ENCODE results near the gene DNM2.
"Not testable (repeated sequence)": the region's sequence is repeated elsewhere in the genome, so short reads cannot be mapped to it uniquely, and the experiment has no call there.

Gene DNM2

DNA sequence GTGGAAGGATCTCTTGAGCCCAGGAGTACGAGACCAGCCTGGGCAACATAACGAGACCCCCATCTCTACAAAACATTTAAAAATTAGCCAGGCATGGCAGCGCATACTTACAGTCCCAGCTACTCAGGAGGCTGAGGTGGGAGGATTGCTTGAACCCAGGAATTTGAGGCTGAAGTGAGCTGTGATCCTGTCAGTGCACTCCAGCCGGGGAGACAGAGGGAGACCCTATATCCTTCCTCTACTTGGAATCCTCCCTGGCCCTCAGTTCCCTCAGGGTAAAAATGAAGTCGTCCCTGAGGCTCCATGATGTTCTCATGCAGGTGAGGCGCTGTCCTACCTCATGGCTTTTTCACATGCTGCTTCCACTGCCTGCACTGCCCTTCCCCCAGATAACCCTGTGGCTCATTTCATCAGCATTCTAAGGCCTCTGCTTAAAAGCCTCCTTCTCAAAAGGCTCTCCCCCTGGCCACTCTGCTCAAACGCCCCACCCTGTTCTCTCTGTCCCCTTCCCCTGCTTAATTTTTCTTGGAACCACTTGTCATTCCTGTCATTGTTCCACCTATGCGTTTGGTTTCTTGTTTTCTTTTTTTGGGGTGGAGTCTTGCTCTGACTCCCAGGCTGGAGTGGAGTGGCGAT is 19.2 kb downstream of the DNM2 start:
- Mint-ChIP-seq H3K36me3 (ENCODE audit: insufficient read depth) (peaks cover 21% of the 10 kb centered on the region), H3K9me3 (no peaks in the 10 kb centered on the region), H3K4me3 (no peak overlapping the region), H3K27ac (ENCODE audit: low read depth) (peak overlapping the region; percentile 75), H3K27me3 (no peaks in the 10 kb centered on the region), H3K4me1 (peaks cover 42% of the 10 kb centered on the region)
- ATAC-seq (replicated peaks; ENCODE audit: extremely low read depth, poor library complexity, severe bottlenecking) (no peak), DNase-seq (ENCODE audit: low spot score in 2 of 2) (no peak)

DNA sequence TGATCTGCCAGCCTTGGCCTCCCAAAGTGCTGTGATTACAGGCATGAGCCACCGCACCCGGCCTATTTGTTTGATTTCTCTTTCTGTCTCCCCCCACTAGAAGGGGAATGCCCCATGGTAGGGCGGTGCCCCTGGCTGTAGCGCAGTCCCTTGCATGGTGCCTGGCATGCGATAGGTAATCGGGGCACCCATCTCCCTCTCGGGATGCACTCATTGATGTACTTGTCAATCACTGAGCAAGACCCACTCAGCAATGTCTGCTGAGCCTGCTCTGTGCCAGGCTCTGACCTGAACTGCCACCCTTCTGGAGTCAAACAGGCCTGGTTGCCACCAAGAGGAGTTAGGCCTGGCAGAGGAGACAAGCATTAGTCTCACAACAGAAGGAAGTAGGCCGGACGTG is 19.8 kb downstream of the DNM2 start:
- Mint-ChIP-seq H3K27me3 (no peaks in the 10 kb centered on the region), H3K4me1 (peaks cover 49% of the 10 kb centered on the region), H3K4me3 (no peak overlapping the region), H3K36me3 (ENCODE audit: insufficient read depth) (peaks cover 22% of the 10 kb centered on the region), H3K27ac (ENCODE audit: low read depth) (peak overlapping the region; percentile 75), H3K9me3 (no peaks in the 10 kb centered on the region)
- ATAC-seq (replicated peaks; ENCODE audit: extremely low read depth, poor library complexity, severe bottlenecking) (no peak), DNase-seq (ENCODE audit: low spot score in 2 of 2) (no peak)

DNA sequence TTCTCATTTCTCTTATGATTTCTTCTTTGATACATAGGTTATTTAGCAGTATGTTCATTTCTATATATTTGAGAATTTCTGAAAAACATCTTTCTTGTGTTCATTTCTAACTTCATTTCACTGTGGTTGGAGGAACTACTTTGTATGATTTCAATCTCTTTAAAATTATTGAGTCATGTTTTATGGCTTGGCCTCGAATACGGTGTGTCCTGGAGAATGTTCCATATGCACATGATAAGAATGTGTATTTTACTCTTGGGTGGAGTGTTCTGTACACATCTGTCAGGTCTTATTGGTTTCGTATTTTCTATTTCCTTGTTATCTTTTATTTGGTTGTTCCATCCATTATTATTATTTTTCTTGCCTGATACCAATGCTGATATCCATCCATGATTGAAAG is 22.9 kb downstream of the DNM2 start:
- no peak for ATAC-seq (replicated peaks; ENCODE audit: extremely low read depth, poor library complexity, severe bottlenecking)
- no peak for DNase-seq (ENCODE audit: low spot score in 2 of 2)
- Mint-ChIP-seq H3K9me3 (no peaks in the 10 kb centered on the region), H3K4me1 (peaks cover 62% of the 10 kb centered on the region), H3K4me3 (no peak overlapping the region), H3K27ac (ENCODE audit: low read depth) (peak overlapping the region; percentile 87), H3K27me3 (no peaks in the 10 kb centered on the region), H3K36me3 (ENCODE audit: insufficient read depth) (peaks cover 23% of the 10 kb centered on the region)

DNA sequence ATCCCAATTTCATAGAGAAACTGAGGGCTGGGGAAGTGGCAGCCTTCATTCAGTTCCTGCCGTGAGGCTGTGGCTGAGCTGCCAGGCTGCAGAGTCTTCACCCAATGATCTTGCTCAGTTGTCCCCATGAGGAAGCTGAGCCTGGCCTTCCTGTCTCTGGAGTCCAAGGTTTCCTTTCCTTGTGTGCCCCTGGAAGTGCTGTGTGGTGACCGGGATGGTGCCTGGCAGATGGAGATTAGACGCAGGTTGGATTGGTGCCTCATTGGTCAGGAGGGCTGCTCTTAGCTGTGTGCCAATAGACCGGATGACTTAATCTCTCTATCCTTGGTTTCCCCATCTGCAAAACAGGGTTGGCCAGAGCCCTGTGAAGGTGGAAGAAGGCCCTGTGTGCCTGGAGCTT is 24.6 kb downstream of the DNM2 start:
- H3K27ac Mint-ChIP-seq (ENCODE audit: low read depth) = peak overlapping the region; percentile 87
- no peaks in the 10 kb centered on the region for H3K9me3 Mint-ChIP-seq
- ATAC-seq (replicated peaks; ENCODE audit: extremely low read depth, poor library complexity, severe bottlenecking) (no peak), DNase-seq (ENCODE audit: low spot score in 2 of 2) (no peak)
- peaks cover 55% of the 10 kb centered on the region for H3K4me1 Mint-ChIP-seq
- H3K4me3 Mint-ChIP-seq = no peak overlapping the region
- peaks cover 19% of the 10 kb centered on the region for H3K36me3 Mint-ChIP-seq (ENCODE audit: insufficient read depth)
- H3K27me3 Mint-ChIP-seq = no peaks in the 10 kb centered on the region

DNA sequence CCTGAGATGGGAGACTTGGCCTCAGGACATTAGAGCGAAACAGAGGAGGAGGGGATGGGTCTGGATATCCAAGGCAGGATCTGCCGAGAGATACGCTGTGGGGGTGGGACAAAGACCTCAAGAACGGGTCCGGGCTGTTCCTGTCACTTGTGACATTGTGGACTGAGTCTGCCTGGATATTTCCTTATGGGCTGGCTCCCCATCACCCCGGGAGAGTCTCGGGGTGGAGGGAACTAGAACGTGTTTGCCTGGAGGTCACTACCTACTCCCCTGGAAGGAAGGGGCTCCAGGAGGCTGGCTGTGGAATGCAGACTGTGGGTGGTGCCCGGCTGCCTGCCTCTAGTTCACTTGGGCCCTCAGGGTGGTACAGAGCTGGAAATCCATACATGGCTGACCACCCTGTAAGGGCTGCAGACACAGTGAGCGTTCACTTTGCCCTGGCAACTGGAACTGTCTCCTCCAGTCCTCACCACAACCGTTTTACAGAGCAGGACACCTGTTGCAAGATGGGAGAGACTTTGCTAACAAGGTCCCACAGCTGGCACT is 26.4 kb downstream of the DNM2 start:
- Mint-ChIP-seq H3K4me1 (peaks cover 62% of the 10 kb centered on the region), H3K27me3 (no peaks in the 10 kb centered on the region), H3K27ac (ENCODE audit: low read depth) (no peak overlapping the region), H3K9me3 (no peaks in the 10 kb centered on the region), H3K36me3 (ENCODE audit: insufficient read depth) (peaks cover 21% of the 10 kb centered on the region), H3K4me3 (no peak overlapping the region)
- DNase-seq (ENCODE audit: low spot score in 2 of 2) (no peak), ATAC-seq (replicated peaks; ENCODE audit: extremely low read depth, poor library complexity, severe bottlenecking) (no peak)

DNA sequence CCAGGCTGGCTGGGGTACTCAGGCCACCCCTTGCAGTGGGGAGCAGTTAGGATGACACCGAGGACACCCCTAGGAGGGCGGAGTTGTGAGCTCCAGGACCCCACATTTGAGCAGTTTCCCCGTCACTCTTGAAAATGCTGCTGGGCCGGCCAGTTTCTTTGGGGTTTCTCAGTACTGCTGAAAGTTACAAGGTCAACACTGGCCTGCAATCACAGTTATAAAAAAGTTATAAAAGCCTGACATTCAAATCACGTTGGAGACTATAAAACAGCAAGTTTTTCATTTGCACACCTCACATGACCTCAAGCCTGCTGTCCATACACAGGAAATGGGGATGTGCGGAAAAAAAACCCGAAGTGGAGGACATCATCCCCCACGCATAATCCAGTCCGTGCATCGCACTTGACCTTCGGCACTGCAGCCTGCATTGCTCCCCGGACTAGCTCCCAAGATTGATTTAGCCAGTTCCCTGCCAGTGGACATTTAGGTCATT is 27.0 kb downstream of the DNM2 start:
- H3K4me3 Mint-ChIP-seq = no peak overlapping the region
- H3K27me3 Mint-ChIP-seq = no peaks in the 10 kb centered on the region

DNA sequence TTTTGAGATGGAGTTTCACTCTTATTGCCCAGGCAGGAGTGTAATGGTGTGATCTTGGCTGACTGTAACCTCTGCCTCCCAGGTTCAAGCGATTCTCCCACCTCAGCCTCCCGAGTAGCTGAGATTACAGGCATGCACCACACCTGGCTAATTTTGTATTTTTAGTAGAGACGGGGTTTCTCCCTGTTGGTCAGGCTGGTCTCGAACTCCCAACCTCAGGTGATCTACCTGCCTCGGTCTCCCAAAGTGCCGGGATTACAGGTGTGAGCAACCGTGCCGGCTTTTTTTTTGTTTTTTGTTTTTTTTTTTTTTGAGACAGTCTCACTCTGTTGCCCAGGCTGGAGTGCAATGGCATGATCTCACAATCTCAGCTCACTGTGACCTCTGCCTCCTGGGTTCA is 28.6 kb downstream of the DNM2 start:
- H3K4me3 Mint-ChIP-seq; H3K27me3 Mint-ChIP-seq; ATAC-seq (replicated peaks; ENCODE audit: extremely low read depth, poor library complexity, severe bottlenecking); DNase-seq (ENCODE audit: low spot score in 2 of 2); H3K9me3 Mint-ChIP-seq: not testable (repeated sequence)
- Mint-ChIP-seq H3K27ac (ENCODE audit: low read depth) (peak overlapping the region; percentile 85), H3K36me3 (ENCODE audit: insufficient read depth) (peaks cover 24% of the 10 kb centered on the region), H3K4me1 (peaks cover 65% of the 10 kb centered on the region)

More for the DNA sequence above, 27.0 kb downstream of the DNM2 start:
- DNase-seq (ENCODE audit: low spot score in 2 of 2) (no peak), ATAC-seq (replicated peaks; ENCODE audit: extremely low read depth, poor library complexity, severe bottlenecking) (no peak)
- H3K4me1 Mint-ChIP-seq = peaks cover 67% of the 10 kb centered on the region
- peak overlapping the region; percentile 76 for H3K27ac Mint-ChIP-seq (ENCODE audit: low read depth)
- H3K36me3 Mint-ChIP-seq (ENCODE audit: insufficient read depth) = peaks cover 22% of the 10 kb centered on the region
- no peaks in the 10 kb centered on the region for H3K9me3 Mint-ChIP-seq

DNA sequence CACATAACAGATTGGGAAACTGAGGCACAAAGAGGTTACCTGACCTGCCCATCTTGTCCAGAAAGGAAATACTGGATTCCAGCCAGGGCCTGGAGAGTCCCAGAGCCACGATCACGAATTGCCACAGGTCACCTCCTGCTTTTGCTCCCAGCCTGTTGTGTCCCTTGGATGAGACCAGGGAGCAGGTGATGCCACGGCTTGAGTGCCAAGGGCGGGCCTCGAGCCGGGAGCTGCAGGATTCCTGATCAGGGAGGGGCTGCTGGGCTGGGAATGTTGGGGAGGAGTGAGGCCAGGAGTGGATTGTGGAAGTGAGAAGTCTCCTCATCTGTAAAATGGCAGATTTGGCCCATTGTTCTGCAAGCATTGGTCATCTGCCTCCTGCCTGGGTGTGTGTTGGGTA is 29.4 kb downstream of the DNM2 start:
- no peaks in the 10 kb centered on the region for H3K9me3 Mint-ChIP-seq
- H3K4me1 Mint-ChIP-seq = peaks cover 66% of the 10 kb centered on the region
- ATAC-seq (replicated peaks; ENCODE audit: extremely low read depth, poor library complexity, severe bottlenecking) (no peak), DNase-seq (ENCODE audit: low spot score in 2 of 2) (no peak)
- H3K27me3 Mint-ChIP-seq = no peaks in the 10 kb centered on the region
- peak overlapping the region; percentile 85 for H3K27ac Mint-ChIP-seq (ENCODE audit: low read depth)
- H3K4me3 Mint-ChIP-seq = peak overlapping the region; percentile 64
- peaks cover 26% of the 10 kb centered on the region for H3K36me3 Mint-ChIP-seq (ENCODE audit: insufficient read depth)

DNA sequence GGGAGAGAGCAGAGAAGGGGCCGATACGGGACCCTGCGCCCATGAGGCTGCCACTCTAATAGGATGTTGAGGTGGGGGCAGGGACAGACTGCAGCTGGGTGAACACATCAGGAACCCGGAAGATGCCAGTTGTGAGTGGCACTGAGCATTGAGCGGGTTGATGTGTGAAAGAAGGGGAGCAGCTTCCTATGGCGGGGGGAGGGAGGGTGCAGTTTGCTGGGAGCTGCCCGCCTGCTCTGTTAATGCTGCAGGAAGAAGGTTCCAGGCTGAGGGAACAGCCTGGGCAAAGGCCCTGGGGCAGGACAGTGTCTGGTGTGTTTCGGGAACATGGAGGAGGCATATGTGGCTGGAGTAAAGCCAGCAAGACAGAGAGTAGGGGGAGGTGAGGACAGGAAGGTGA is 29.8 kb downstream of the DNM2 start:
- Mint-ChIP-seq H3K36me3 (ENCODE audit: insufficient read depth) (peaks cover 24% of the 10 kb centered on the region), H3K27ac (ENCODE audit: low read depth) (peak overlapping the region; percentile 85), H3K9me3 (no peaks in the 10 kb centered on the region), H3K27me3 (no peaks in the 10 kb centered on the region), H3K4me3 (peak overlapping the region; percentile 64), H3K4me1 (peaks cover 62% of the 10 kb centered on the region)
- DNase-seq (ENCODE audit: low spot score in 2 of 2) = no peak
- peak; percentile 65 for ATAC-seq (replicated peaks; ENCODE audit: extremely low read depth, poor library complexity, severe bottlenecking)

DNA sequence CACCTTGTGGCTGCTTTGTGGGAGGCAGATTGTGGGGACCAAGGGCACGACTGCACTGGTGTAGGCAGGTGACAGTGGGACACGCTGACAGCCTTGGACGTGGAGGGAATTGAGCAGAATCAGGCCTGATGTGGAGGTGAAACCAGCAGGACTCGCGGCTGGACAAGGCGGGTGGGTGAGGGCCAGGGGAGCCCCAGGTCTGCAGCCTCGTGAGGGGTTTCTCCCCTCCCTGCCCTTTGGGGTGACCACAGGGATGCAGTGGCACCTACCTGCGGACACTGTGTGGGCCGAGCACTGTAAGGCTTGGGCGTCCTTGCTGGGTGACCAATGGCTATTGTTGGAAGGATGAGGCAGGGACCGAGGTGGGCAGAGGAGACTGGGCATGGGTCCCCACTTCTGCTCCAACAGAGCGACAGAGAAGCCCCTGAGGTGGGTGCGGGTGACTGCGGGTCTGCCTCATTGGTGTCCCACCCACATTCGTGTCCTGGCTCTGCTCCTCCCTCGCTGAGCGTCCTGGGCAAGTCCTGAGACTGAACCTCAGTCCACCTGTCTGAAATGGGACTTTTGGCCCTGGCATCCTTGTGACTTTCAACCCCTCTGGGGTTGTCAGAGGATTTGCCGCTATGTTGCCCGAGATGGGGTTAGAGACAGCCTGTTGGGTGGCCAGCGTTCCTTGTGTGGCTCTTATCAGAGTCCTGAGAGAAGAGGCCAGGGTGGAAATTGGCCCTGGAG is 30.5 kb downstream of the DNM2 start:
- Mint-ChIP-seq H3K27me3 (no peaks in the 10 kb centered on the region), H3K36me3 (ENCODE audit: insufficient read depth) (peaks cover 21% of the 10 kb centered on the region), H3K4me3 (peak overlapping the region; percentile 64), H3K9me3 (no peaks in the 10 kb centered on the region), H3K4me1 (peaks cover 64% of the 10 kb centered on the region), H3K27ac (ENCODE audit: low read depth) (peak overlapping the region; percentile 85)
- ATAC-seq (replicated peaks; ENCODE audit: extremely low read depth, poor library complexity, severe bottlenecking) = no peak
- DNase-seq (ENCODE audit: low spot score in 2 of 2) = no peak

DNA sequence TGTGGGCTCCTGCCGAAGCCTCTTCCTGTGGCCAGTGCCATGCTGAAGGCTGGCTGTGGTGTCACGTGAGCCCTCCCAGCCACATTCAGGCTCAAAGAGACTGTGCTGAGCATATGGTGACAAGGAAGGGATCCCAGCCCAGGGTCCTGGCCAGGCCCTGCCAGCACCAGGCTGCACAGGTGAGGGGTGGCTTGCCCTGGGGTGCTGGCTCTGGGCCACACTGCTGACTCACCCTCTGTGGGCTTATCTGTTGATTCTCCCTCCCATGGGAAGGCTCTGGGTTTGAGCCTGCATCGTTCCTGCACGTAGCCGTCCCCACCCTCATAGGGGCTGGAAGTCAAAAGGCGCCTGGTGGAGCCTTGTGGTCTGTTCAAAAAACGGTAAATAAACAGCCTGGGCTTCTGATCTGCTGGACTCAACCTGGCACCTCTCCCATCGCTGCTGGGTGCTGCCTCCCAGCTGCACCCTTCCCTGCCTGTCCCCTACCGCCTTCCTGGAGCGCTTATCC is 31.1 kb downstream of the DNM2 start:
- peaks cover 66% of the 10 kb centered on the region for H3K4me1 Mint-ChIP-seq
- H3K27ac Mint-ChIP-seq (ENCODE audit: low read depth) = peak overlapping the region; percentile 78
- no peaks in the 10 kb centered on the region for H3K27me3 Mint-ChIP-seq
- no peak for DNase-seq (ENCODE audit: low spot score in 2 of 2)
- peaks cover 21% of the 10 kb centered on the region for H3K36me3 Mint-ChIP-seq (ENCODE audit: insufficient read depth)
- peak overlapping the region; percentile 23 for H3K4me3 Mint-ChIP-seq
- H3K9me3 Mint-ChIP-seq = no peaks in the 10 kb centered on the region
- no peak for ATAC-seq (replicated peaks; ENCODE audit: extremely low read depth, poor library complexity, severe bottlenecking)

DNA sequence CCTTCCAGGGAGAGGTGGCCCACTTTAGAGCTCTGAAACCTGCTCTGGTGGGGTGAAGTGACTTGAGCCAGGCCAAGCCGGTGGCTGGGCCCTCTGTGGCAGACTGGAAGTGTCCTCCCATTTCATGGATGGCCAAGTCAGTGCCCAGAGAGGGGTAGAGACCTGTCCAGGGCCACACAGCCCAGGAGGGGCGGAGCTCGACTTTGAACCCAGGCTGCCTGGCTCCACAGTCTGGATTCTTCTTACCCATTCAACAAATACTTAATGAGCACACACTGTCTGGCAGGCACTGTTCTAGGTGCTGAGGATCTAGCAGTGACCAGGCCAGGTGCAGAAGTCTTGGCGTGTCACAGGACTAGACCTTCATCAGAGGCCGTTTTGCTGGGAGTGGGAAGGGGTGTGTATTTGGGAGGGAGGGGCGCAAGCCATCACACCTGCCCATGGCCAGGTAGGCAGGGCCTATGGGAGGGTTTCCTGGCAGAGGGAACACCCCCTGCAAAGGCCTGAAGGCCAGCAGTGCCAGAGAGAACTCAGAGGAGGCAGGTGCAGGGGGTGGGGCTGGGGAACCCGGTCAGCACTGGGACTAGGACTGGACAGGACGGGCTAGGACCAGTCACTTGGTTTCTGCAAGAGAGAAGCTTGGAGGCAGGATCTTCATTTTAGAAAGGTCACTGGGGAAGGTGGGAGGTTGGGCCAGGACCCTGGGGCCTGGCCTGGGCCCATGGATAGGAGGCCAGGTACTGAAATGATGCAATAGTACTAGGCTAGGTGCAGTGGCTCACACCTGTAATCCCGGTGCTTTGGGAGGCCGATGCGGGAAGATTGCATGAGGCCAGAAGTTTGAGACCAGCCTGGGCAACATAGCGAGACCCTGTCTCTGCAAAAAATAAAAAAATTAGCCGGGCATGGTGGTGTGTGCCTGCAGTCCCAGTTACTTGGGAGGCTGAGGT is 31.8 kb downstream of the DNM2 start:
- no peaks in the 10 kb centered on the region for H3K27me3 Mint-ChIP-seq
- no peak for DNase-seq (ENCODE audit: low spot score in 2 of 2)
- H3K9me3 Mint-ChIP-seq = no peaks in the 10 kb centered on the region
- no peak for ATAC-seq (replicated peaks; ENCODE audit: extremely low read depth, poor library complexity, severe bottlenecking)
- H3K27ac Mint-ChIP-seq (ENCODE audit: low read depth) = peak overlapping the region; percentile 78
- H3K4me1 Mint-ChIP-seq = peaks cover 71% of the 10 kb centered on the region
- peak overlapping the region; percentile 20 for H3K4me3 Mint-ChIP-seq
- peaks cover 21% of the 10 kb centered on the region for H3K36me3 Mint-ChIP-seq (ENCODE audit: insufficient read depth)
